ENCODE measurements around the gene OR51A7.
"Not testable (repeated sequence)": the region's sequence is repeated elsewhere in the genome, so short reads cannot be mapped to it uniquely, and the experiment has no call there.

OR51A7 gene

GRCh38 chr11:4947505-4947904 lies 43.9 kb downstream of the OR51A7 start, which contains the start of gene OR51A4:
OR51A4 (minus strand) TSS chr11:4947605; CDS start chr11:4947100, 505 bp downstream.
- no peak for FAIRE-seq
- DNase-seq (ENCODE audit: insufficient read length, low spot score) = no peak
- no peak for TF ChIP-seq CTCF (IDR thresholded peaks at IDR 0.05; ENCODE audit: insufficient read depth, missing control alignments)

- not testable (repeated sequence) for FAIRE-seq; DNase-seq (ENCODE audit: insufficient read length, low spot score)
These were observed 52.0 kb downstream of the OR51A7 start, which contains the start of gene OR51A2 for GRCh38 chr11:4955613-4956012. OR51A2 (minus strand) TSS chr11:4955713; CDS start chr11:4955713, 0 bp downstream.

GRCh38 chr11:4957396-4957795 lies 53.8 kb downstream of the OR51A7 start:
- FAIRE-seq (no peak), DNase-seq (ENCODE audit: insufficient read length, low spot score) (no peak)
- no peak for TF ChIP-seq CTCF (IDR thresholded peaks at IDR 0.05; ENCODE audit: insufficient read depth, missing control alignments)
